ENCODE results near the gene HOXA11. TPM values are rescaled to one million over a fixed set of nuclear protein-coding genes. Genes with fewer than 3 reads are reported as not detected.

The HOXA11 gene
- total RNA-seq, 1 experiment from 2014 or later: 26.6 TPM

- Histone ChIP-seq H3K79me2 (ENCODE audit: low read length) (peaks cover 100% of the 10 kb centered on the region), H3K27me3 (ENCODE audit: low read length) (no peaks in the 10 kb centered on the region), H3K27ac (ENCODE audit: low read length) (peak overlapping the region; percentile 97), H3K9me2 (replicated peaks; ENCODE audit: low read length) (no peaks in the 10 kb centered on the region), H3K36me3 (ENCODE audit: low read depth, low read length) (0 out of 2 replicates have a peak, but pooled peaks cover 4% of the 10 kb centered on the region), H4K20me1 (ENCODE audit: low read length) (no peaks in the 10 kb centered on the region), H3K9me3 (ENCODE audit: low read length) (no peaks in the 10 kb centered on the region), H3K9ac (ENCODE audit: low read length) (peak overlapping the region; percentile 90), H3K4me3 (ENCODE audit: low read length) (peak overlapping the region; percentile 84), H3F3A (ENCODE audit: low read length, unreplicated experiment) (no peaks in the 10 kb centered on the region), H3K4me1 (ENCODE audit: insufficient read depth, low read length) (peaks cover 26% of the 10 kb centered on the region), H2AFZ (ENCODE audit: low read length) (no peak overlapping the region), H3K4me2 (ENCODE audit: low read length) (peak overlapping the region; percentile 93)
- ATAC-seq: no peak
- CTCF ChIA-PET: interaction anchor here (0.6 kb wide), 1 partner anchor 8 kb away, joined by 5 read pairs; no protein-coding TSS in a partner anchor
- TF ChIP-seq, protein P1, sequence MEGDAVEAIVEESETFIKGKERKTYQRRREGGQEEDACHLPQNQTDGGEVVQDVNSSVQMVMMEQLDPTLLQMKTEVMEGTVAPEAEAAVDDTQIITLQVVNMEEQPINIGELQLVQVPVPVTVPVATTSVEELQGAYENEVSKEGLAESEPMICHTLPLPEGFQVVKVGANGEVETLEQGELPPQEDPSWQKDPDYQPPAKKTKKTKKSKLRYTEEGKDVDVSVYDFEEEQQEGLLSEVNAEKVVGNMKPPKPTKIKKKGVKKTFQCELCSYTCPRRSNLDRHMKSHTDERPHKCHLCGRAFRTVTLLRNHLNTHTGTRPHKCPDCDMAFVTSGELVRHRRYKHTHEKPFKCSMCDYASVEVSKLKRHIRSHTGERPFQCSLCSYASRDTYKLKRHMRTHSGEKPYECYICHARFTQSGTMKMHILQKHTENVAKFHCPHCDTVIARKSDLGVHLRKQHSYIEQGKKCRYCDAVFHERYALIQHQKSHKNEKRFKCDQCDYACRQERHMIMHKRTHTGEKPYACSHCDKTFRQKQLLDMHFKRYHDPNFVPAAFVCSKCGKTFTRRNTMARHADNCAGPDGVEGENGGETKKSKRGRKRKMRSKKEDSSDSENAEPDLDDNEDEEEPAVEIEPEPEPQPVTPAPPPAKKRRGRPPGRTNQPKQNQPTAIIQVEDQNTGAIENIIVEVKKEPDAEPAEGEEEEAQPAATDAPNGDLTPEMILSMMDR (conservative IDR thresholded peaks at IDR 0.05; ENCODE audit: low read depth, low read length): no peak
- TF ChIP-seq EZH2phosphoT487 (IDR thresholded peaks at IDR 0.05; ENCODE audit: borderline replicate concordance, low read length) (no peak), EZH2 (IDR thresholded peaks at IDR 0.05; ENCODE audit: low read length, unreplicated experiment) (no peak)
- TSS peak; percentile 5 for BruUV-seq (replicated peaks)
- intact Hi-C loops (cut with micrococcal nuclease): no loop called here
- POLR2A ChIA-PET (ENCODE audit: unreplicated experiment): interaction anchor here (1.3 kb wide), 1 partner anchor 17 kb away, joined by 3 read pairs; no protein-coding TSS in a partner anchor
- no peak for DNase-seq
Measured at GRCh38 chr7:27171637-27172314, 13.3 kb downstream of the HOXA11 start.

DNA sequence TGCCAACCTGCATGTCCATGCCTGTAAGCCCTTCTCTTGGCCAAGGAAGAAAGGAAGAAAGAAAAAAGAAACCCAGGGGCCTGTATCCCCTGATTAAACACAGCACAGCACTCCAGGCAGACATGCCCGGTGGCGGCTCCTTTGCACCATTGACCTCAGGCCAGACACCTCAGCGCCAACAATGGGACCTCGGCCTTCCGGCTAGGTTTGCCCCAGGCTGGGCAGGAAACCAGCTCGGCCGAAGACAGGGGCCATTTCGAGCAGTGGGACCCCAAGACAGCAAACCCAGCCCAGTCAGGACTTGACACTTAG, 13.8 kb downstream of the HOXA11 start:
- Histone ChIP-seq H3K79me2 (ENCODE audit: low read length) (peaks cover 100% of the 10 kb centered on the region), H3K9me3 (ENCODE audit: low read length) (no peaks in the 10 kb centered on the region), H3K27ac (ENCODE audit: low read length) (peak overlapping the region; percentile 97), H3K9me2 (replicated peaks; ENCODE audit: low read length) (no peaks in the 10 kb centered on the region), H3K36me3 (ENCODE audit: low read depth, low read length) (0 out of 2 replicates have a peak, but pooled peaks cover 4% of the 10 kb centered on the region), H3F3A (ENCODE audit: low read length, unreplicated experiment) (no peaks in the 10 kb centered on the region), H3K9ac (ENCODE audit: low read length) (peak overlapping the region; percentile 90), H3K4me3 (ENCODE audit: low read length) (peak overlapping the region; percentile 84), H3K4me1 (ENCODE audit: insufficient read depth, low read length) (peaks cover 21% of the 10 kb centered on the region), H3K4me2 (ENCODE audit: low read length) (peak overlapping the region; percentile 93), H2AFZ (ENCODE audit: low read length) (no peak overlapping the region), H4K20me1 (ENCODE audit: low read length) (no peaks in the 10 kb centered on the region), H3K27me3 (ENCODE audit: low read length) (no peaks in the 10 kb centered on the region)
- peak; percentile 63 for DNase-seq
- no TSS peak for BruUV-seq (replicated peaks)
- ChIA-PET CTCF (interaction anchor here (0.6 kb wide), 1 partner anchor 9 kb away, joined by 5 read pairs; no protein-coding TSS in a partner anchor), POLR2A (ENCODE audit: unreplicated experiment) (no interaction called here)
- intact Hi-C loops (cut with micrococcal nuclease): no loop called here
- no peak for ATAC-seq
- TF ChIP-seq, protein P1 (conservative IDR thresholded peaks at IDR 0.05; ENCODE audit: low read depth, low read length): no peak
- TF ChIP-seq EZH2phosphoT487 (IDR thresholded peaks at IDR 0.05; ENCODE audit: borderline replicate concordance, low read length) (no peak), EZH2 (IDR thresholded peaks at IDR 0.05; ENCODE audit: low read length, unreplicated experiment) (no peak)

Data from PC-3 (cell line).